HG02870 (cell line): ENCODE data around the gene CCN2.

Experiments
- ATAC-seq: cut with Tn5 transposase; IDR thresholded peaks from one replicate; pipeline ENCODE4 v1.9.1; 2021; ENCODE audit warnings: mild to moderate bottlenecking, moderate library complexity; ENCODE audit not compliant: unreplicated experiment

Gene CCN2

DNA sequence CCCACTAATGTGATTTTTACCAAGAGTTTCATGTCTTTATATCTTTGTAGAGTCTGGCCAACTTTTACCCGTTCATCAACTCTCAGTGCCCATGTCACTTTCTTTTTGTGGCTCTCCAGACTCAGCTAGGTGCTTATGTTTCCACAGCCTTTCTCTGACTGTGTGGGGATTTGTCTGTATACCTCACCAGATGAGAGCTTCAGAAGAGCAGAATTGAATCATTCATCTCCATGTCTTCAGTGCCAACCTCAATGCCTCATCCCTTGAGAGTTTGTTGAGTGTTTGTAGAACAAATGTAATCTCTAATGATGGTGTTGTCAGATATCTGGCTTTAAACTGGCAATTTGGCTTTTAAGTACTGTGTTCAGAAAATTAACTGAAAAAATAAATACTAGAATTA is 16.8 kb upstream of the CCN2 start:
- ATAC-seq = no peak

DNA sequence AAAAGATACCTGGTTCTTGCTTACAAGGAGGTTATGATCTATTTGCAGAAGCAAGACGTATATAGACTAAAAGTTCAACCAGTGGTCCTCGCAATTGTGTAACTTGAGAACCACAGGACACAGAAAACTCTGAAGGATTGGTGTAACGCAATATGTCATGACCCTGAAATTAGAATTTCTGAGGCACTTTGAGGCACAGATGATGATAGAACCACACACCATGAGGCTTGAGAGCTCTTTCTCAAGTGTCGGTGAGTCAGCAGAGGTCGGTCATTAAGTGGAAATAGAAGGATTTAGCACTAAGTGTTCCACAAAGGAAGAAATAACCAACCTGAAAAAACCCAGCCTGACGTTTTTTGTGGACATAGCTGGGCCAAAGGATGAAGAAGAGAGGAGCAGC is 15.3 kb upstream of the CCN2 start:
- ATAC-seq = no peak

DNA sequence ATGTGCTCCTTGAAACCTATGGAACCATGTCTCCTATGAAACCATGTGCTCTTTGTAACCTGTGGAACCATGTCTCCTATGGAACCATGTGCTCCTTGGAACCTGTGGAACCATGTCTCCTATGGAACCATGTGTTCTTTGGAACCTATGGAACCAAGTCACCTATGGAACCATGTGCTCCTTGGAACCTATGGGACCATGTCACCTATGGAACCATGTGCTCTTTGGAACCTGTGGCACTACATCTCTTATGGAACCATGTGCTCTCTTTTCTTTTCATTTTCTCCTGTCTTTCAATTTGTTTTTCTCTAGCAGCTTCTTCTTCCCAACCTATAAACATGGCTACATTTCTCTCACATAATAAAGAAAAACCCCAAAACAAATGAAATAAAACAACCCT is 11.9 kb upstream of the CCN2 start:
- no peak for ATAC-seq

DNA sequence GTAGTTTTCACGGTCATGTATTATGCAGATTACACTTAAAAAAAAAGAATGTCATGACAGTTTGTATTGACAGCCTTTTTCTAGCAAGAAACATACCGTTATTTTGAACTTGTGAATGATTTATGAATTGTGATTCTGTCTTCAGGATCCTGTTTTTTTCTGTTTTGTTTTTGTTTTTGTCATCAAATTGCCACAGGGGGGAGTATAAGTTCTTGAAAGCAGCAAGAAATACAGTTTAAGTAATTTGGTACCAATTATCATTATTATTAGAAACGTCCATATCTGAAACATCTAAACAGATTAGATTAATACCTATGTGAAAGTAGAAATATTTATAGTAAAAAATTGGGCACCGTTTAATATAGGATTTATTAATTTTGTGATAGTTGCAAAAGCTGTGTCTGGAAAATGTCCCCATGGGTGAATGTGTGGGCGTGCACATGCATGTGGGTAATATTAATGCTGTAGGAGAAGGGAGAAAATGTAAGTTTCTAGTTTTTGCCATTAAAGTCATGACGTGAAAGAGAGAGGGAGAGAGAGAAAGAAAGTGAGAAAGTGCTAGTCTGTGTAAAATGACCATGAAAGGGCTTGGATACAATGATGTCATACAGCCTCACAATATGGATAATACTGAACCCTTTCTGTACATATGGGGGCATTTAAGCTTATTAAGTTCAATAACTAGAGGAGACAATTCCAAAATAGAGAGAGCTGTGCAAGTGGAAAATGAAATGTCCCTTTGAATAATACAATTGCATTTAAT is 9.4 kb upstream of the CCN2 start:
- ATAC-seq = no peak

DNA sequence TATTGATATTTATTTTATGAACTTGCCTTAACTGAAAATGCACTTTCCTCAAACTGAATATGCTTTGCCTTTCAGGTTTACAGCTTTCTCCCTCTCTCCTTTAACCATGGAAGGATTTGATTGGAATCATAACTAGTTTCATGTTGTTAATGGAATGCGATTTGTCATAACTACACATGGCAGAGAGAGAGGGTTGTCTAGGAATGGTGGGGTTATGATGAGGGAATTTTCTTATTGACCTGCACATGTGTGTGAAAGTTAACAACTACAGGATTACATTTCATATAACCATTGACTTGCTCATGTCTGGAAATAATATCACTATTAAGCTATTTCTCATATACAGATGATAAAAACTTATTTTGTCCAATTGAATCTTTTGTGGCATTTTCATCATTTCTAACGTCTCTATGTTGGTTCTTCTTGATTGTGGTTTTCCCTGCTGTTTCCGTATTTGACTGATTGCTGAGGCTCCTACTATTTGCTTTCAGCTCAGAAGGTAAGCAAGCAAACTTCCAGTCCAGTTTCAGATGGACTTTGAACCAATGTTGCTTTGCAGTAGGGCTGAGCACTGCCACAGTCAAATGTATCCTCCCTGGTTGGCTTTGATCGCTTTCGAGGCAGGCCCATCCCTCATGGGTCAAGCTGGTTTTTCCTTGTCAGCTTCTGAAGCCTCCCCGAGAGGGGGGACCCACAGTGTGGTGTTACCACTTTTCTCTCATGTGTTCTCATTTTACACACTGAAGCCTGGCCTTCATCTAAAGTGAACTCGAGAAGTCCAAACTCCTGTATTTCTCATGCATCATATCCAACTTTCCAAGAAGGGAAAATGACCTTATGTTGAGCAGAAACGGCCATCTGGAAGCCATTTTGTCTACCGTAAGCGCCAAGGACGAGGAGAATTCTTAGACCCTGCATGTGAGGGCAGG is 7.6 kb upstream of the CCN2 start:
- no peak for ATAC-seq

DNA sequence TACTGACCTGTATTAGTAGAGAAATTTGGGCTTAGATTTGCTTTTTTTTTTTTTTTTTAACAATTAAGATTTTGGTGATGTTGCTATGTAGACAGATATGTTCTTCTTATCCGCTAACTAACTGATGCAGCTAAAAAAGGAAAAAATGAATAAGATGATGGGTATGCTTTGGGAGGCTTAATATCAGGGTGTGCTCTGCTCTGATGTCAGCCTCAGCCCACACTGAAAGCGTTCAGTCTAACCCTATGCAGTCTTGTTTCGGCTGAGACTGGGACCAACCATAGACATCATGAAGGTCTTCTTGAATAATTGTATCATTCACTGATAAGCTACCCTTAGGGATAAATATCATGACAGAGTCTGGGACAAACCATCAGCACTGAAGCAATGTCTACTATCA is 6.9 kb upstream of the CCN2 start:
- no peak for ATAC-seq

DNA sequence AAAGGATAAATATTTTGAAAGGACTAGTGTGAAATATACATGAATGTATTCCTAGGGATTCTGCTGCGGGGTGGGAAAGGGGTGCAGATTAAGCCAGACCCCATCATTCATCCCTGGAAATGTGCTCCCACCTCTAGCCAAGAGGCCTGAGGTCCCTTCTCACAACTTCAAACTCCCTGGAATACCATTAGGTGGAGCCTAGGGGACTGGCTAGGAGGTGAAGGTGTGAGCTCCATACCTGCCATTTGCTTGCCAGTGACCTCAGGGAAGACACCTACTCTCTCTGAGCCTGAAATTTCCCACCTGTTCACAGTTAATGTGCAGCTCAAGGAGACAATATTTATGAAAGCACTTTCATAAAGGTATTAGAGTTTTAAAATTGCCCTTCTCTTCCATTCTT is 4.7 kb upstream of the CCN2 start:
- no peak for ATAC-seq

DNA sequence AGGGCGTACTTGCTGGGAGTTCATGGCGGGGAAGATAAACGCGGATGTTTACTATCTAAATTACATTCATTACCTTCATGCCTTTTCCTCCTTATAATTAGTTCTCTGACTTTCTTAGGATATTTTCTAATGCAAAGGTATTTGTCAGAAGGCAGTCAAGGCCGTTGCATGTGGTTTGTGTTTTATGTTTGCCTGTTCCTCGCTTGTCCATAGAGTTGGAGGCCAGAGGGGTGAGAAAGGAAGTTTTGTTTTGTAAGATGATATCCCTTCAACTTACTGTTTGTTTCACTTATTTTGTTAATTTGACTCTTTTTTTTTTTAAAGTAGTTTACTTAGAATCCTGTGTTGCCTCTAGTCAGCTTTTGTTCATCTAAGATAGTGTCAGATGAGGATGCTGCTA is 4.0 kb upstream of the CCN2 start:
- no peak for ATAC-seq

DNA sequence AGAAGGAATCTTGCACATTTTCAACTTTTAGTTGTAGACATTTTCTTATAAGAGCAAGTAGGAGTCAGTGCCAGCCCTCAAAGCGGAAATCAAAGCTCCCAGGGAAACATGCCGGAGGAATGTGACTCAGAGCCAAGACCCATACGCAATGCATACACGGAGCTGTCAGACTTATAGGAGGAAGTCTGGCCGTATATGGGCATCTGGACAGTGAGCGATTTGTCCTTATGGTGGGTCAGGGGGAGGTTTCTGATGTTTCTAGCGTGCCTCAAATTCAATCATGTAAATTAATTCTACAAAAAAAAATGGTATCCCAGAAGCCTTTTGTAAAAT is 3.6 kb upstream of the CCN2 start:
- ATAC-seq = no peak

DNA sequence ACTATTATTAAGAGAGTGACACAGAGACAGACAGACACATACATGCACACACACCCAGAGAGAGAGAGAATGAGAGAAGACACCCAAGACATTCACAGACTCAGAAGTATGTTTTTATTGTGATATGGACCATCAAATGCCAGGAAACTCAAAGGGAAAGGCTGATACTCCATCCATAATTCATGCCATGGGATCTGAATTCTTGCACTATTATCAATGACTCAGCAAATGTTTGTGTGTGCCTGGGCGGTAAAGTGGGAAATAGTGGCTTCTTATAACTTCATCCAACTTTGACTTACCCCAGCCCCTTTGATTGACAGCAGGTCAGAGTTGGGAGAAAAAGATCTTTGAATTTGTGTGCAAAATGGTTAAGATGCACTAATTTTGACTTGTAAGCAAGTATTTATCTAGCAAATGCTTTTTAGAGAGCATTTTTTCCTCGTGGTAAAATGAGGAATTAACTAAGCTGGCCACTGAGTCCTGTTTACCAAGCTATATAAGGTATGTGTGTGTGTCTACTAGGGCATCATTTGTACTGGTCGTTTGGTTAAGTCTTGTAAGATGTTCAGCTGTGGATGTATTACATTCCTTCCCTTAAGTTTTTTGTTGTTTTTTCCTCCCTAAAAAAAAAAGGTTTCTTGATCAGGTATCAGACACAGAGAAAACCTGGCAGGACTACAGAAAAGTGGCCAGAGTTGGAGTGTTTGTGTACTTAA is 3.0 kb upstream of the CCN2 start:
- ATAC-seq = no peak

DNA sequence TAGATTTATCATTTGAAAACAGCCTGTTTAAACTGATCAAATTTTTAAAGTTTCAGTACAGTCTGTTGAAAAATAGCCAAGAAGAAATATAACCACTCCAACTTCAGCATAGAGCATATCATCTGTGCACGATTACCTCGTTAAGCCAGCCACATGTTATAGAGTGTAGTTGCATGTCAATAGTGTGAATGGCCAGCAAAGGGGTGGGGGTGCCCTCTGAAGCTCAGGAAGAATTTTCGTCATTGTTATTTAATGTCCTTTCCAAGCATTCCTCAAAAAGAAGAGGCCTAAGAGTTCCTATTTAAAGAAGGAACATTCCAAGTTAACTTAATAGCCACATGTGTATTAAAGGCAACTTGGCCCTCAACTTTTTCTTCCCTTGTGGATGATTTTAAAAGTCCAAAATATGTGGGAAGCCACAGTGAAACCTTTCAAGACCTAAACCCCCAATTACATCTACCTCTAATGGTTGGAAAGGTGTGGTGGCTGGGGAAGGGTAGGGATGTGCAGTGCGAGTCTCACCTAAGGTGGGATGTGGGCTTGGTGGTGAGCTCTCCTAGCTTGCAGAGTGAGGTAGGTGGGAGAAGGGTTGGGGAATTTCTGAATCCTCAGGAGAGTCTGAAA is 1.8 kb upstream of the CCN2 start:
- ATAC-seq = no peak

DNA sequence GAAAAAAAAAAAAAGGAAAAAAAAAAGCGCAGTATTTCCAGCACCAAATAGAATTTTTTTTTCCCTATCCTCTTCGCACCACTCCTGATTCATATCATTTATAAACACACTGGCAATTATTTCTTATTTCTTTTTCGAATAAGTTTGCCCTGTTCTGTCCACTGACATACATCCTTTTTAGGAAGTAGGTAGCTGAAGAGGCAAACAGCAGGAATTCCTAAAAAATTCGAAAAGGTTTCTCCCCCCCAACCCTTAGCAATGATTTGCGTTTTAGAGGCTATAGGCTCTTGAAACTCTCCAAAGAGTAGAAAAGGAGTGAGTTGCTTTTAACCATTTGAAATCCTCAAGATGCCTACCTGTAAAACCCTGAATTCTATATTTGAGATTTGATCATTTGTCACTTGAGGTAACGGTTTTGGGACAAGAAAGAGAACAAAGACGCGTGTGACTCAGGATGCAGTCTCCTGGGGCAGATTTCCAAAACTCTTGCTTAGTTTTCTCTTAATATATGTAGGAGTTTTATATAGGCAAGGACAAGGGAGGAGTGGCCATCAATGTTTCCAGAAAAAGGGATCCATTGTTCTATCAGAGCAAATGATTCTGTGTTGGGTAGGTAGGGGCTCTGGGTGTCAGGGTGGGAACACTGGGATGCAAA is 531 bp upstream of the CCN2 start:
- ATAC-seq = no peak

DNA sequence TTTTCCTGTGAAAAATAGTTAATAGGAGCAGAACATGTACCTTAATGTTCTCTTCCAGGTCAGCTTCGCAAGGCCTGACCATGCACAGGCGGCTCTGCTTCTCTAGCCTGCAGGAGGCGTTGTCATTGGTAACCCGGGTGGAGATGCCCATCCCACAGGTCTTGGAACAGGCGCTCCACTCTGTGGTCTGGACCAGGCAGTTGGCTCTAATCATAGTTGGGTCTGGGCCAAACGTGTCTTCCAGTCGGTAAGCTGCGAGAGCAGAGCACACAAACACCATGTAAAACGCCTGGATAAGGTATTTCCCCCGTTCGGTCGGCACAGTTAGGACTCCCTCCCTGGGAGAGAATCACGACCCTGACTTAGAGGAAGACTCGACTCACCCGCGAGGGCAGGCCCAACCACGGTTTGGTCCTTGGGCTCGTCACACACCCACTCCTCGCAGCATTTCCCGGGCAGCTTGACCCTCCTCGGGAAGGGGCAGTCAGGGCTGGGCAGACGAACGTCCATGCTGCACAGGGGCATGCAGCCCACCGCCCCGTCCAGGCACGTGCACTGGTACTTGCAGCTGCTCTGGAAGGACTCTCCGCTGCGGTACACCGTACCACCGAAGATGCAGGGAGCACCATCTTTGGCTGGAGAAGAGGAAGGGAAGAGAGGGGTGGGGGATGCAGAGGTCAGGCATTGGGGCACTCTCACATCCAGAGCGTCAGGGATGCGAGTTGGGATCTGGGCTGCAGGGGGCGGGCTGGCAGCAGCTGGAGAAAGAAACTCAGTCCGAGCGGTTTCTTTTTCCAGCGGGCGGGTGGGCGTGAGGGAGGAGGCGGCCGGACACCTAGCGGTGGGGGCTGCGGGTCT is 1.0 kb downstream of the CCN2 start:
- no peak for ATAC-seq

DNA sequence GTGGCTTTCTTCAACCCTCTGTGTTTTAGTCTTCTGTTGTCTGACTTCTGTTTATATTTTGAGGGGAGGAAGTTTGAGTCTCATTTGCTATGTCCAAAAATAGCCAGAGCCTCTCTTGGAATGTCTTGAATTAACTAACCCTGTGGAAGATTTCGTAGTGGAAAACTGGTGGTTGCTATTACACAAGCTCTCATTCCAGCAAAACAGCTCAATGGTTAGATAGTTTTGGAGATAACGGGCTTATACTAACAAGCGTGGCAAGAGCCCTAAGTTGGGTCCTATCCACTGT is 1.6 kb downstream of the CCN2 start:
- no peak for ATAC-seq

DNA sequence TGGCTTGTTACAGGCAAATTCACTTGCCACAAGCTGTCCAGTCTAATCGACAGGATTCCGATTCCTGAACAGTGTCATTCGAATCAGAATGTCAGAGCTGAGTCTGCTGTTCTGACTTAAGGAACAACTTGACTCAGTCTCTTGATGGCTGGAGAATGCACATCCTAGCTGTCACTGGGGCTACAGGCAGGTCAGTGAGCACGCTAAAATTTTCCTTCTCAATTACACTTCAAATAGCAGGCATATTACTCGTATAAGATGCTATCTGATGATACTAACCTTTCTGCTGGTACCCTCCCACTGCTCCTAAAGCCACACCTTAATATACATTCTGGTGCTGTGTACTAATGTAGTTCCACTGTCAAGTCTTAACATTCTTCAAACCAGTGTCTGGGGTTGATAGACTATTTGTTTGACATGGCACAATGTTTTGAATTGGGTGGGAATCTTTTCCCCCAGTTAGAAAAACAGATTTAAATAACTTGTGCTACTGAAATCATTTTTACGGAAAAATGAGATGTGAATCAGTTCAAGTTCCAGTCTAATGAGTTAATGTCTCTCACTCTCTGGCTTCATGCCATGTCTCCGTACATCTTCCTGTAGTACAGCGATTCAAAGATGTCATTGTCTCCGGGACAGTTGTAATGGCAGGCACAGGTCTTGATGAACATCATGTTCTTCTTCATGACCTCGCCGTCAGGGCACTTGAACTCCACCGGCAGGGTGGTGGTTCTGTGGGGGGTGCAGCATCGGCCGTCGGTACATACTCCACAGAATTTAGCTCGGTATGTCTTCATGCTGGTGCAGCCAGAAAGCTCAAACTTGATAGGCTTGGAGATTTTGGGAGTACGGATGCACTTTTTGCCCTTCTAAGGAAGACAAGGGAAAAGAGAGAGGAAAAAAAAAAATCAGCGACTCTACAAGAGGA is 2.2 kb downstream of the CCN2 start:
- ATAC-seq = no peak

DNA sequence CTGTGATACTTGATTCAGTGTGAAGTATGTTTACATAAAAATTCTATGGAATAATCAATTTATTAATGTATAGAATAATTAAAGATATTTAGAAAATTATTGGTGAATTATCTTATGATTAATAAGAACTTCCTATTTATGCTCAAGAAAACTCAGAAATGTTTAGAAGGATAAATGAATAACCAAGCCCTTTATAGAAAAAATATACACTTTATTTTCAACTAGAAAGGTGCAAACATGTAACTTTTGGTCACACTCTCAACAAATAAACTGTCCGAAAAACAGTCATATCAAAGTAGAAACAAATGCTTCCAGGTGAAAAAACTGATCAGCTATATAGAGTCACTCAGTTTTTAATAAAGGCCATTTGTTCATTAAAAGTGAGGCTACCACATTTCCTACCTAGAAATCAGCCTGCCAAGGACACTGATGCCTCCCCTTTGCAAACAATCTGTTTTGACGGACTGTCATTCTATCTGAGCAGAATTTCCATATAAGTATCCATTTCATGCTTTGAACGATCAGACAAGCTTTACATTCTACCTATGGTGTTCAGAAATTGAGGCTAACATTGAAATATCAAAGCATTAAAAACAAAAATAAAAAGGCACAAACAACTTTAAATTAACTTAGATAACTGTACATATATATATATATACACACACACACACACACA is 3.0 kb downstream of the CCN2 start:
- ATAC-seq = no peak

DNA sequence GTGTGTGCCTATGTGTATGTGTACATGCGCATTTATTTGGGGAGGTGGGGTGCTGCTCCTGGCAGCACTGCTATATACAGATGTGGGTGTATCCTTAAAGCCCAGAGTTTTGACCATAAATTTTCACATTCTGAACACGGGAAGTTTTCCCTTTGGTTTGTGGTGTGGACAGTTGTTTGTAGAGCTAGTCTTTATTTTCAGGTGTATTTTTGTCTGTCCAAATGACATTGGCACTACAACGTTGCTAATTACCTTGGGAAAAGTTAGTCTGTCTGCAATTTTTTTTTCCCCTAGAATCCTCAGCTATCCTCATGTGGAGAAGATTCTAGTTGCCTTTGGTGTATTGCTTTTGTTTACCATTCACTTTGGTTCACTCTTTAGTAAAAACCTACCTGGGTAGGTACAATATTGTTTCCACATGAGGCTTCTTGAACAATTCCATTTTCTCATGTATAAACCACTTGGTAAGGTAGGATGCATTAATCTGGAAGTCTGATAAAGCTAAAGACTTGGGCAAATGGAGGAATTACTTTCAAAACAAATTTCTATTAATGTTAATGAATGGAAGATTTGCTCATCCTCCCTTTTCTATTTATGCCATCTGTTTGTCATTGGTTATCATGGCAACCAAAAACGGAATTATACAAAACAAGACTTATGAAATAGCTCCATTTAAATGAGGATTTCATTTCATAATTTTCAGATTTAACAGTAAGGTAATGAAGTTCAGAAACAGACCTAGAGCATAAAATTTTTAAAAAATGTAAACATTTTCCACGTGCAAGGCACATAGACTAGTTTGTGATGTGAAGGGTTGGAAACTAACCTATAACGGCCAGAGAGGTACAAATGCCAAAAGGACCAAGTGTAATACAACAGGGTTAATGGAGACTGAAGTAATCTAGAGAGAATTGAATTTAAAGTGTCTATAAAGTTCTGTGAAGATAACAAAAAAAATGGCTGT is 3.9 kb downstream of the CCN2 start:
- no peak for ATAC-seq
